Liver (tissue), 3 donors: Measurements from ENCODE around the gene WNK4.

Experiments
- HNF4A ChIP-seq, 2 donors: conservative IDR thresholded peaks; 2 replicates each; pipeline ENCODE4 v1.6.1; 2016; ENCODE audit warnings: antibody characterized with exemption in 2 of 2, mild to moderate bottlenecking in 2 of 2
- RAD21 ChIP-seq, 2 donors: IDR thresholded peaks; 2 replicates each; pipeline ENCODE4 v1.6.1; 2016; ENCODE audit warnings: antibody characterized with exemption in 2 of 2, mild to moderate bottlenecking in 2 of 2
- YY1 ChIP-seq: IDR thresholded peaks from 2 replicates; pipeline ENCODE4 v1.6.1; 2016; ENCODE audit warnings: antibody characterized with exemption, mild to moderate bottlenecking
- TF ChIP-seq, protein P1 (sequence below): fragments of 150-350 bp; IDR thresholded peaks from 2 replicates; pipeline ENCODE4 v1.5.1; 2017; ENCODE audit warnings: improper control_type of control experiment, low read depth, low read length; ENCODE audit not compliant: missing input control
- donor health status: healthy.
- donor health status: healthy.

DNA sequence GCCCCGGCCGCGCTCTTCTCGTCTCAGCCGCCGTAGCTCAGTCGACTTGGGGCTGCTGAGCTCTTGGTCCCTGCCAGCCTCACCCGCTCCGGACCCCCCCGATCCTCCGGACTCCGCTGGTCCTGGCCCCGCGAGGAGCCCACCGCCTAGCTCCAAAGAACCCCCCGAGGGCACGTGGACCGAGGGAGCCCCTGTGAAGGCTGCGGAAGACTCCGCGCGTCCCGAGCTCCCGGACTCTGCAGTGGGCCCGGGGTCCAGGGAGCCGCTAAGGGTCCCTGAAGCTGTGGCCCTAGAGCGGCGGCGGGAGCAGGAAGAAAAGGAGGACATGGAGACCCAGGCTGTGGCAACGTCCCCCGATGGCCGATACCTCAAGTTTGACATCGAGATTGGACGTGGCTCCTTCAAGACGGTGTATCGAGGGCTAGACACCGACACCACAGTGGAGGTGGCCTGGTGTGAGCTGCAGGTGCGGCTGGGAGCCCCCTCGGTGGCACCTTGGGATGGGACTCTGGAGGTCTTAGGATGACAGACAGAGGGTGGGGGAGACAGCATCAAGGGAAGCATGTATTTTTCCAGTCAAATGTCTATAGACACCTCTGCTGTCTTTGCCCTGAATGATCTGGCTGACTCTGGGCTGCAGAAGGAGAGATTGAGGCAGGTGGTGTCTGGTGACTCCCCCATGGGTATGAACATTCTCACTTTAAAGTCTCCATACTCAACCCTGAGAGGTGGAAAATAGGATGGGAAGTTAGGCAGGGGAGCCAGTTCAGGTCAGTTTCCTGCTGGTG lies 635 bp downstream of the WNK4 start:
- TF ChIP-seq, protein P1, sequence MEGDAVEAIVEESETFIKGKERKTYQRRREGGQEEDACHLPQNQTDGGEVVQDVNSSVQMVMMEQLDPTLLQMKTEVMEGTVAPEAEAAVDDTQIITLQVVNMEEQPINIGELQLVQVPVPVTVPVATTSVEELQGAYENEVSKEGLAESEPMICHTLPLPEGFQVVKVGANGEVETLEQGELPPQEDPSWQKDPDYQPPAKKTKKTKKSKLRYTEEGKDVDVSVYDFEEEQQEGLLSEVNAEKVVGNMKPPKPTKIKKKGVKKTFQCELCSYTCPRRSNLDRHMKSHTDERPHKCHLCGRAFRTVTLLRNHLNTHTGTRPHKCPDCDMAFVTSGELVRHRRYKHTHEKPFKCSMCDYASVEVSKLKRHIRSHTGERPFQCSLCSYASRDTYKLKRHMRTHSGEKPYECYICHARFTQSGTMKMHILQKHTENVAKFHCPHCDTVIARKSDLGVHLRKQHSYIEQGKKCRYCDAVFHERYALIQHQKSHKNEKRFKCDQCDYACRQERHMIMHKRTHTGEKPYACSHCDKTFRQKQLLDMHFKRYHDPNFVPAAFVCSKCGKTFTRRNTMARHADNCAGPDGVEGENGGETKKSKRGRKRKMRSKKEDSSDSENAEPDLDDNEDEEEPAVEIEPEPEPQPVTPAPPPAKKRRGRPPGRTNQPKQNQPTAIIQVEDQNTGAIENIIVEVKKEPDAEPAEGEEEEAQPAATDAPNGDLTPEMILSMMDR, result no peak
- no peak for TF ChIP-seq YY1
- no peak for TF ChIP-seq HNF4A (conservative IDR thresholded peaks at IDR 0.05)
- no peak for TF ChIP-seq RAD21 (IDR thresholded peaks at IDR 0.05)
